AG04450 (cell line): Measurements from ENCODE around the gene OVCA2. TPM values are rescaled to one million over a fixed set of nuclear protein-coding genes. Genes with fewer than 3 reads are reported as not detected.

Experiments
- CTCF ChIA-PET: fragments of 300-600, 350-600 bp; formaldehyde crosslinking; extraction: SDS; loops from one replicate; lab custom pipeline; 2022; ENCODE audit warnings: antibody characterized with exemption, inconsistent platforms; lab: Charles Lee
- POLR2A ChIA-PET: fragments of 350-600 bp; formaldehyde crosslinking; extraction: SDS; loops from one replicate; lab custom pipeline; 2021; ENCODE audit warnings: antibody characterized with exemption, inconsistent platforms; lab: Yijun Ruan, JAX
- DNase-seq: peaks from one replicate; pipeline ENCODE4 v3.0.0-alpha.2; 2011; ENCODE audit warnings: low read depth, low spot score
- H3K27ac ChIP-seq: one replicate; pipeline ENCODE4 v1.5.1; 2012; ENCODE audit warnings: low read depth, low read length, control low read depth
- H3K27me3 ChIP-seq: one replicate; pipeline ENCODE4 v1.6.0; 2012; ENCODE audit warnings: low read length; ENCODE audit not compliant: control insufficient read depth, insufficient read depth
- H3K4me3 ChIP-seq: 2 replicates; pipeline ENCODE4 v1.5.1; 2011; ENCODE audit warnings: mild to moderate bottlenecking, low read depth, low read length, control low read depth
- H3K9me3 ChIP-seq: 2 replicates; pipeline ENCODE4 v1.5.1; 2012; ENCODE audit warnings: low read length; ENCODE audit not compliant: control insufficient read depth, insufficient read depth
- polyA plus RNA-seq: library from polyadenylated mRNA; depleted of rRNA; stranded (reverse); fragments of >200 nt; gene quantifications from 2 replicates; pipeline ENCODE4 v1.2.3, GENCODE V29; 2011
- TF ChIP-seq, protein P1 (sequence below): IDR thresholded peaks from 2 replicates; pipeline ENCODE4 v1.5.1; 2011; ENCODE audit warnings: low read depth, low read length, control low read depth, inconsistent platforms

OVCA2 gene
- polyA plus RNA-seq, 1 experiment = 38.0 TPM

DNA sequence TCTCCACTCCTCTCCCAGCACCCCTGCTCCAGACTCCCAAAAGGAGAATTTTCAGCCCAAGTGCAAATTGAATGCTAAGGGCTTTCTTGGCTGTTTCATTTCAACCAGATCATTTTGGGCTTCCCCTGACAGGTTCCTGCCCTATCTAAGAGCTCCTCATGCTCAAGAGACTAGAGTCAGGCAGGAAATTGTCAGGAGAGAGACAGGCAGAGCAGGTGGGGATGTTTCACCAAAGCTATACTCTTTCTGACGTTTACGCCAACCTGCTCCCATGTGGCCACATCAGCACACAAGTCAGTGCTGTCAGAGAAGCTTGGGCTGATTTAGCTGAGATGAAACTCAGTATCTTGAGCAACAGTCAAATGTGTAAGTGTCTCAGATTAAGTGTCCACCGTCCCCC, 44.5 kb downstream of the OVCA2 start:
- no peak overlapping the region for H3K27ac ChIP-seq
- H3K27me3 ChIP-seq = no peaks in the 10 kb centered on the region
- H3K4me3 ChIP-seq = no peak overlapping the region
- ChIA-PET POLR2A (no interaction called here), CTCF (interaction anchor here (1.1 to 1.2 kb wide), 2 partner anchors 9 to 197 kb away, joined by 3 read pairs; no protein-coding TSS in a partner anchor)
- DNase-seq = no peak
- TF ChIP-seq, protein P1, sequence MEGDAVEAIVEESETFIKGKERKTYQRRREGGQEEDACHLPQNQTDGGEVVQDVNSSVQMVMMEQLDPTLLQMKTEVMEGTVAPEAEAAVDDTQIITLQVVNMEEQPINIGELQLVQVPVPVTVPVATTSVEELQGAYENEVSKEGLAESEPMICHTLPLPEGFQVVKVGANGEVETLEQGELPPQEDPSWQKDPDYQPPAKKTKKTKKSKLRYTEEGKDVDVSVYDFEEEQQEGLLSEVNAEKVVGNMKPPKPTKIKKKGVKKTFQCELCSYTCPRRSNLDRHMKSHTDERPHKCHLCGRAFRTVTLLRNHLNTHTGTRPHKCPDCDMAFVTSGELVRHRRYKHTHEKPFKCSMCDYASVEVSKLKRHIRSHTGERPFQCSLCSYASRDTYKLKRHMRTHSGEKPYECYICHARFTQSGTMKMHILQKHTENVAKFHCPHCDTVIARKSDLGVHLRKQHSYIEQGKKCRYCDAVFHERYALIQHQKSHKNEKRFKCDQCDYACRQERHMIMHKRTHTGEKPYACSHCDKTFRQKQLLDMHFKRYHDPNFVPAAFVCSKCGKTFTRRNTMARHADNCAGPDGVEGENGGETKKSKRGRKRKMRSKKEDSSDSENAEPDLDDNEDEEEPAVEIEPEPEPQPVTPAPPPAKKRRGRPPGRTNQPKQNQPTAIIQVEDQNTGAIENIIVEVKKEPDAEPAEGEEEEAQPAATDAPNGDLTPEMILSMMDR = no peak
- H3K9me3 ChIP-seq = no peaks in the 10 kb centered on the region

DNA sequence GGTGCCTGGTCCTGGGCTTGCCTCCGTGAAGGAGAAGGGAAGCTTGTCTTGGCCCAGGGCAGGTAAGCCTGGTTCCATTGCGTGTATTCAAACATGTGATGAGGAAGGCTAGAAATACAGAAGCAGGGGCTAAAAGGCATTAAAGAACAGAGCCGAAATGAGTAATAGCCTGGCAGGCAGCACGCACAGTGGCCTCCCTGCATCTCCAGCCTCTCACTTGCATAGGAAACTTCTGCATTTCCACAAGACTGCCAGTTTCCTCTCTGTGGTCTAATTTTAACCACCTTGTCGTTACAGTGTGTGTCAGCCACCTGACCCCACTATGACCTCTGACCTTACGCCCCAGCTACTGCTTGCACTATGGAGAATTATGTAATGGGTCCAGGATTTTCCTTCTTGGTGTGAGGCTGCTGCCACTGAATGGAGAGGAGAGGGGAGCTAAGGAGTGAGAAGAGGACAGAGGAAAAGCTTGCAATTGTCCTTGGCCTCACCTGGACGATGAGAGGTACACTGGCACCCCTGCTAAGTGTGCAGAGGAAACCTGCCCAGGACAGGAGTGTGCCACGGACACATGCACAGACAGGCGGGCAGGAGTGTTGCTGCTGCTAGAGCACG, 45.9 kb downstream of the OVCA2 start:
- DNase-seq = no peak
- ChIA-PET CTCF (no interaction called here), POLR2A (no interaction called here)
- Histone ChIP-seq H3K27me3 (no peaks in the 10 kb centered on the region), H3K9me3 (no peaks in the 10 kb centered on the region), H3K27ac (no peak overlapping the region), H3K4me3 (no peak overlapping the region)
- TF ChIP-seq, protein P1 = no peak

DNA sequence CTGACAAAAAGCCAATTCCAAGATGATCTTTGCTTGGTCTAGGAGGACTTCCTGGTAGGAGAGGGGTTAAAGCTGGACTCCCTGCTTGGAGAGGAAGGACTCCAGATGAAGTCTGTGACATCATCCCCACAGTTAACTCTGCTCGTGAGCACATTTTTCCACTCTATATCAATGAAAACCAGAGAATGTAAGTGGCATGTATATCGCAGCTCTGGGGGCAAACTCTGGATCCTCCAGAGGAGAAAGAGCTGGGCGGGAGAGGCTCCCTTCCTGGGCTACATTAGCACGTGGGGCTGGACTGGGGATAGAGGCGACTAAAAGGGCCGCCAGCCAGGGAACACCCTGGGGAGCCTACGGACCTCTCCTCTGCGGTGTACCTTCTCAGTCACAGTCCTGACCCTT, 47.2 kb downstream of the OVCA2 start:
- CTCF ChIA-PET = interaction anchor here (0.7 to 0.8 kb wide), 2 partner anchors 21 to 156 kb away, joined by 3 read pairs; no protein-coding TSS in a partner anchor
- Histone ChIP-seq H3K27me3 (no peaks in the 10 kb centered on the region), H3K9me3 (no peaks in the 10 kb centered on the region), H3K4me3 (peak overlapping the region; percentile 37), H3K27ac (peak overlapping the region; percentile 82)
- TF ChIP-seq, protein P1 = no peak
- POLR2A ChIA-PET = interaction anchor here (0.8 to 1.7 kb wide), 3 partner anchors 14 to 31 kb away, joined by 3 to 4 read pairs (median 3); no protein-coding TSS in a partner anchor
- DNase-seq = no peak

DNA sequence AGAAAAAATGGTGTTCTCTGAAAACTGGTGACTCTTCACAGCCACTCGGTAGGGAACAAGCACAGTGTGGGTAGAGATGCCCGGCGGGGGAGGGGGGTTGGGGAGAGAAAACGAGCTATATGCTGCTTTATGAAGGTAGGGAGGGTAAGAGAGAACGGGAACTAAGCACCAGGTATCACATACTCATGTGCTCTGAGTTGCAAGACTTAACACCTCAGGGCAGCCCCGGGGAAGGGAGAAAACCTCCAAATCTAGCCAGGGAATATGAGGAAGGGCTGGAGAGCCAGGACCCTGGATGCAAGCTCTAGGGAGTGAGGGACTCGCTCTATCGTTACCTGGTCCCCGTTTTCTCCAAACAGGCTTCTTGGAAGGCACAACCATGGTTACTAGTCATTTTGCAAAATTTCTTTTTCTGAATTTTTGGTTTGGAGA, 48.4 kb downstream of the OVCA2 start:
- H3K4me3 ChIP-seq = no peak overlapping the region
- ChIA-PET CTCF (interaction anchor here (0.7 to 2.3 kb wide), 6 partner anchors 22 to 277 kb away, joined by 3 to 13 read pairs (median 3); no protein-coding TSS in a partner anchor), POLR2A (interaction anchor here (0.7 to 1.7 kb wide), 4 partner anchors 13 to 213 kb away, joined by 3 to 9 read pairs (median 4); partner anchors contain the start of genes SMG6 and SRR)

More for the DNA sequence above, 48.4 kb downstream of the OVCA2 start:
- no peak overlapping the region for H3K27ac ChIP-seq
- H3K9me3 ChIP-seq = no peaks in the 10 kb centered on the region
- DNase-seq = no peak
- TF ChIP-seq, protein P1 = no peak
- no peaks in the 10 kb centered on the region for H3K27me3 ChIP-seq
